ENCODE data around the gene OR5AU1. TPM values are rescaled to one million over a fixed set of nuclear protein-coding genes. Genes with fewer than 3 reads are reported as not detected.

The OR5AU1 gene
- total RNA-seq (not detected), polyA plus RNA-seq (not detected), total RNA-seq (0 to 0.17 (median 0) reads per million in 6 experiments)

DNA sequence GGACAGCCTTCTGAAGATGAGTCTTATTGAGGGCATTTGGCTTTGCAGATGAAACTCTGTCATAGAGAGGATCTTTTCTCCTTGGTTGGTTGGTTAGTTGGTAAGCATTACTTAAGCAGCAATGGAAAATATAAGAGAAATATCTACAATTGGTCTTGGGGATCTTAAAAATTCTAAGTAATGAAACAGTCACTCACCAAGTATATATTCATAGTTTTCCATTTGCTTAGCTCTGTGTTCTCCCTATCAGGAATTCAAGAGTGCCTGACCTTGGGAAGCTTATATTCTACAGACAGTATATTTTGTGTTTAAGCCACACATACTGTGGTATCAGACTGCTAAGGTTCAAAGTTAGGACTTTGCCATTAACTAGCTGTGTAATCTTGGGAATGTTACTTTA, at the start of gene OR5AU1:
OR5AU1 (minus strand) TSS at position 101 of the 400 bp plus-strand sequence. CDS start 191 bp downstream, outside the sequence.
- POLR2A ChIA-PET, result no interaction called here
- no peak for ATAC-seq
- Mint-ChIP-seq H3K27ac (no peak within 1 kb of the TSS), H3K4me3 (peak within 1 kb of the TSS in 1 of 10 donors; percentile 7), H3K4me1 (peaks cover 0 to 3% (median 1%) of the 10 kb centered on the region in 4 donors), H3K36me3 (no peaks in the 10 kb centered on the region), H3K27me3 (peaks cover 8 to 39% (median 24%) of the 10 kb centered on the region in 5 donors), H3K9me3 (peaks cover 0 to 2% (median 0%) of the 10 kb centered on the region in 9 donors)
- no peak for DNase-seq

DNA sequence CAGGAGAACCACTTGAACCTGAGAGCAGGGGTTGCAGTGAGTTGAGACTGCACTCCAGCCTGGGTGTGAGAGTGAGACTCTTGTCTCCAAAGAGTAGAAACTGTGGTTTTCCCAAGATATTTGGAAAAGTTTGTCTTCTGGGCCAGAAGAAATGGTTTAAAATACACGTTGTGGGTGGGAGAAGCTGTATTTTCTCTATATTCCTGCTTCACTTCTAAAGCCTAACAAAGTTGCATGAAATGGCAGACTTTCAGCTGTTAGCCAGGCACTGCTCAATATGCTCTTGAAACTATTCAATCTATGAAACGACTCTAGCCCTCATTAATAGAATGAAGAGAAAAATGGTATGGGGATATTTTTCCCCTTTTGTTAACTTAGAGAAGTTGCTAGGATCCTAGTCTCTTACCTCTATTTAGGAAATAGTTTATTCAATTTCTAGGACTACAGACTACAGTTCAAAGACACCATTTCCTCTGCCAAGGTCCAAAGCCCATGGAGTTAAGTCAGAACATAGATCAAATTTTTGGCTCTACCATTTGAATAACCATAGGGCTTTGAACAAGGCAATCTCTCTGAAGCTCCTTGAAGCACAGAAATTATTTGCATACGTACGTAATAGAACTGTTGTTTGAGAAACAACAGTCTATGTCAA, 49.3 kb upstream of the OR5AU1 start:
- POLR2A ChIA-PET, result no interaction called here
- peak overlapping the region in 5 of 10 donors; percentile 9 to 79 (median 24) for H3K27ac Mint-ChIP-seq
- peaks cover 9 to 51% (median 18%) of the 10 kb centered on the region in 4 donors for H3K4me1 Mint-ChIP-seq

DNA sequence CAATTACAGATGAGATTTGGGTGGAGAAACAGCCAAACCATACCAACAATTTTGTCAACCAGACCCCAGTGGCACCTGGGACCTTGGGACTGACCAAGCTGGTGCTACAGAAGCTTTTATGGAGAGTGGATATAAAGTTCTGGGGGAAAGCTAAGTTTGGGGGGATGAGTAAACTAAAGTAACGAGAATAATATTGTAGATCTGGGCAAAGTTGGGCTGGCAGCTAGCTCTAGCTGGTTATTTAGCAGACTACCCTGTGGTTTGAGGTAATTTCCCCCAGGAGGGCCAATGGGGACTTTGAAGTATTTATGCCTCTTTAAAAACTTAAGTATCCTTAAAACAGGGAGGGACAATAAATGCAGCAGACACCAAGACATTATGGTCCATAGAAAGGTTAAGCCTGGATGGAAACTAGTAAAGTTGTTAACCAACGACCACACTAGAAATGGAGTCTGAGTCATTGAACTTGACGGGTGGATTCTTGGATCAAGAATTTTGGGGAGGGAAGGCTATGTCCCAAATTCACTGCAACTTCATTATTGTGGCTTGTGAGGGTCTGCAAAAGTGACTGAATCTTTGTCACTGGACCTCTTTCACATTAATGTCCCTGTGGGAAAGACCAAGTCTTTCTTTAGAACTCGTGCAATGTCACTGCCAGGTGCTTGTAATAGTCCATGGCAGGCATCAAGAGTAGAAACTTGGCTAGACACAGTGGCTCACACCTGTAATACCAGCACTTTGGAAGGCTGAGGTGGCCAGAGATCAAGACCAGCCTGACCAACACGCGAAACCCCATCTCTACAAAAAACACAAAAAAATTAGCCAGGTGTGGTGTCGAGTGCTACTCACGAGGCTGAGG, 48.5 kb upstream of the OR5AU1 start:
- POLR2A ChIA-PET, result interaction anchor here (1.7 kb wide), 1 partner anchor 16 kb away, joined by 5 read pairs; no protein-coding TSS in a partner anchor
- H3K27ac Mint-ChIP-seq, result peak overlapping the region in 7 of 10 donors; percentile 9 to 79 (median 55)
- no peak for DNase-seq

More for the DNA sequence above, 49.3 kb upstream of the OR5AU1 start:
- ATAC-seq (no peak), DNase-seq (no peak)
- H3K27me3 Mint-ChIP-seq, result no peaks in the 10 kb centered on the region
- H3K9me3 Mint-ChIP-seq, result no peaks in the 10 kb centered on the region
- H3K4me3 Mint-ChIP-seq, result no peak overlapping the region
- peaks cover 0 to 41% (median 11%) of the 10 kb centered on the region in 3 donors for H3K36me3 Mint-ChIP-seq

DNA sequence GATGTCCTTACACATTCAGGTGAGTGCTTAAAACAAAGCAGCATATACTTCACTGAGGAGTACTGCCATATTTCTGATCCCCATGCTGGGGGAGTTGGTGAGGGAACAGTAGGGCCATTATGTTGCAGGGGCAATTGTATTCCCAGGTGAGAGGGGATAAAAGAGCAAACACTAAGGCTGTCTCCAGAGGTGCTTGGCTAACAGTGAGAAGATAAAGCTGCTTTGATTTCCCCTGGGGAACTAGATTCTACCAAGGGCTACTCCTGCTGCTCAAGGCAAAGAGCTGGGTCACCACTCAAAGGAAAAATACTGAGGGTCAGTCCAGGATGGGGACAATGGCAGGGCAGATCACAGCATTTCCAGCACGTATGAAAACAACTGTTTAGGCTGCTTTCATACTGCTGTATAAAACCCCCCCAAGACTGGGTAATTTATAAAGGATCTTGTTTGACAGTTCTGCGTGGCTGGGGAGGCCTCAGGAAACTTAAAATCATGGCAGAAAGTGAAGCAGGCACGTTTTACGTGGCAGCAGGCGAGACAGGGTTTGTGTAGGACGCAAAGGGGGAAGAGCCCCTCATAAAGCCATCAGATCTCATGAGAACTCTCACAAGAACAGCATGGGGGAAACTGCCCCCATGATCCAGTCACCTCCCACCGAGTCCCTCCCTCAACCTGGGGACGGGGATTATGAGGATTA, 47.8 kb upstream of the OR5AU1 start:
- peaks cover 0 to 27% (median 6%) of the 10 kb centered on the region in 3 donors for H3K36me3 Mint-ChIP-seq
- H3K9me3 Mint-ChIP-seq, result no peaks in the 10 kb centered on the region
- POLR2A ChIA-PET, result interaction anchor here (0.5 to 1.7 kb wide), 2 partner anchors 9 to 17 kb away, joined by 5 to 6 read pairs; no protein-coding TSS in a partner anchor
- no peaks in the 10 kb centered on the region for H3K27me3 Mint-ChIP-seq
- H3K4me1 Mint-ChIP-seq, result peaks cover 9 to 51% (median 18%) of the 10 kb centered on the region in 4 donors
- no peak for DNase-seq
- ATAC-seq, result peak in 1 of 2 donors; percentile 21
- H3K27ac Mint-ChIP-seq, result peak overlapping the region in 7 of 10 donors; percentile 9 to 79 (median 46)
- H3K4me3 Mint-ChIP-seq, result no peak overlapping the region

More for the DNA sequence above, 48.5 kb upstream of the OR5AU1 start:
- peaks cover 0 to 33% (median 8%) of the 10 kb centered on the region in 3 donors for H3K36me3 Mint-ChIP-seq
- H3K4me1 Mint-ChIP-seq, result peaks cover 9 to 51% (median 18%) of the 10 kb centered on the region in 4 donors
- no peaks in the 10 kb centered on the region for H3K9me3 Mint-ChIP-seq
- ATAC-seq, result no peak
- H3K27me3 Mint-ChIP-seq, result no peaks in the 10 kb centered on the region
- H3K4me3 Mint-ChIP-seq, result no peak overlapping the region

GRCh38 chr14:21202463-21203358, 46.8 kb upstream of the OR5AU1 start:
- no peaks in the 10 kb centered on the region for H3K9me3 Mint-ChIP-seq
- no peaks in the 10 kb centered on the region for H3K27me3 Mint-ChIP-seq
- H3K36me3 Mint-ChIP-seq, result peaks cover 0 to 18% (median 2%) of the 10 kb centered on the region in 3 donors
- no peak overlapping the region for H3K4me3 Mint-ChIP-seq
- POLR2A ChIA-PET, result interaction anchor here (0.5 to 1.7 kb wide), 2 partner anchors 8 to 18 kb away, joined by 5 to 6 read pairs; no protein-coding TSS in a partner anchor
- H3K27ac Mint-ChIP-seq, result peak overlapping the region in 6 of 10 donors; percentile 9 to 70 (median 42)
- peaks cover 9 to 44% (median 16%) of the 10 kb centered on the region in 4 donors for H3K4me1 Mint-ChIP-seq
- no peak for ATAC-seq
- DNase-seq, result no peak

DNA sequence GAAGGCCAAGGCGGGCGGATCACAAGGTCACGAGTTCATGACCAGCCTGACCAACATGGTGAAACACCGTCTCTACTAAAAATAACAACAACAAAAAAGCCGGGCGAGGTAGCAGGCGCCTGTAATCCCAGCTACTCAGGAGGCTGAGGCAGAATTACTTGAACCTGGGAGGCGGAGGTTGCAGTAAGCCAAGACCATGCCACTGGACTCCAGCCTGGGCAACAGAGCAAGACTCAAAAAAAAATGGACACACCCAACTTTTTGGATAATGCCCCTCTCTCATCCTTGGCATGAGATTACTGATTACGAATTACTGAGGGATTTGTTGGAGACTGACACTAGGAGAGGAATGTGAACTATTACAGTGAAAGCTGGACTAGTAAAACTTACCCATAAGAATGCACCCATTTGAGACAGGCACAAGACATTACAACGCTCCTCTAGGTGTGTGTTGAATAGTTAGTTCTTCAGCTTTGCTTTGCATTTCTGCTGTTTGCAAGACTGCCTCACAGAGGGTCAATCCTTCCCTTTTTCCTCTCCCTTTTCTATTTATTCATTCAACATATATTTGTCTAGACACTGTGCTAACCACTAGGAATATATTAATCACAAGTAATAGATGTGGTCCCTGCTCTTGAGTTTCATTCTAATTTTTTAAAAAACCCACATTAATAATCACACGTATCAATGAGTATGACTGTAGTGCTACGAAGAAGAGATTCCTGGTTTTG, 46.0 kb upstream of the OR5AU1 start:
- Mint-ChIP-seq H3K9me3 (no peaks in the 10 kb centered on the region), H3K36me3 (peaks cover 0 to 9% (median 0%) of the 10 kb centered on the region in 3 donors), H3K27me3 (no peaks in the 10 kb centered on the region), H3K4me1 (peaks cover 9 to 37% (median 14%) of the 10 kb centered on the region in 4 donors), H3K27ac (peak overlapping the region in 6 of 10 donors; percentile 9 to 43 (median 40)), H3K4me3 (no peak overlapping the region)
- DNase-seq, result no peak
- POLR2A ChIA-PET, result interaction anchor here (0.6 kb wide), 1 partner anchor 182 kb away, joined by 3 read pairs; no protein-coding TSS in a partner anchor
- ATAC-seq, result no peak

GRCh38 chr14:21200752-21201461, 45.0 kb upstream of the OR5AU1 start:
- Mint-ChIP-seq H3K36me3 (no peaks in the 10 kb centered on the region), H3K27ac (peak overlapping the region in 1 of 10 donors; percentile 3), H3K4me3 (no peak overlapping the region), H3K4me1 (peaks cover 9 to 27% (median 11%) of the 10 kb centered on the region in 4 donors), H3K9me3 (no peaks in the 10 kb centered on the region), H3K27me3 (no peaks in the 10 kb centered on the region)
- ATAC-seq (no peak), DNase-seq (no peak)
- POLR2A ChIA-PET, result interaction anchor here (0.5 kb wide), 1 partner anchor 19 kb away, joined by 3 read pairs; no protein-coding TSS in a partner anchor

GRCh38 chr14:21199611-21200560, 44.0 kb upstream of the OR5AU1 start:
- POLR2A ChIA-PET, result no interaction called here
- no peak for ATAC-seq
- Mint-ChIP-seq H3K4me3 (no peak overlapping the region), H3K9me3 (no peaks in the 10 kb centered on the region), H3K36me3 (no peaks in the 10 kb centered on the region), H3K27me3 (no peaks in the 10 kb centered on the region), H3K27ac (peak overlapping the region in 1 of 10 donors; percentile 16), H3K4me1 (peaks cover 9 to 24% (median 11%) of the 10 kb centered on the region in 4 donors)
- no peak for DNase-seq

DNA sequence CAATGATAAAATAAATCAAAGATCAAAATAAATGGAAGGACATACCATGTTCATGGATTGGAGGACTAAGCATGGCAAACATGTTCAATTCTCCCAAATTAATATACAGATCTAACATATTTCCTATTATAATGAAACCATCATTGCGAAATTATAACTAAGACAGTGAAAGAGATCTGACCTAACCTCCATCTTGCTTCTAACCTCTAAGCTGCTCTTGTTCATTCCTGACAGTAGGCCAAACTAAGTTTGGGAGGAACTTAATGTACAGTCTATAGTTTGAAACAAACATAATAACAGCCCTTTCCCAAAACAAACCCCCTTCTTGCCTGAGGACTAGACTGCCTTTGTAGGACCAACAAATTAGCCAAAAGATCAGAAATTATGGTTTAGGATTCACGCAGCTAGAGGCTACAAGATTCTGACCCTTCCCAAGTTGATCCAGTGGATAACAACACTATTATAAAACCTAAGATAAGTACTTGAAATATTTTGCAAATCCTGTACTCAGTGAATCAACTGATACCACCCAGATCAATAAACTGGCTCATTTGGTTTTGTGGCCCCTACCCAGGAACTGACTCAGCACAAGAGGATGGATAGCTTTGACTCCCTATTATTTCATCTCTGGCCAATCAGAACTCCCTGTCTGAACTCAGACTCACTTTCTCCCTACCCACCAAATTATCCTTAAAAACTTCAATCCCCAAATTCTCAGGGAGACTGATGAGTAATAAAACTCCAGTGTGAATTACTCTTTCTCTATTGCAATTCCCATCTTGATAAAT, 41.7 kb upstream of the OR5AU1 start:
- Mint-ChIP-seq H3K4me3 (peak overlapping the region in 1 of 10 donors; percentile 7), H3K4me1 (peaks cover 4 to 18% (median 8%) of the 10 kb centered on the region in 4 donors), H3K27ac (peak overlapping the region in 1 of 10 donors; percentile 47), H3K9me3 (no peaks in the 10 kb centered on the region), H3K36me3 (no peaks in the 10 kb centered on the region), H3K27me3 (no peaks in the 10 kb centered on the region)
- no peak for DNase-seq
- ATAC-seq, result no peak
- POLR2A ChIA-PET, result no interaction called here
